Tibial nerve (tissue), 4 donors: ENCODE measurements around the gene CFAP299. TPM values are rescaled to one million over a fixed set of nuclear protein-coding genes. Genes with fewer than 3 reads are reported as not detected.

Experiments
- DNase-seq, 2 donors: peaks; one replicate each; pipeline ENCODE4 v3.0.0-alpha.2; 2019; ENCODE audit warnings: low spot score in 2 of 2
- H3K27ac ChIP-seq, 4 donors: fragments of 200-600 bp; sonication (generic) in 3 of 4; one replicate each; pipeline ENCODE4 v1.5.1; 2017 to 2019; ENCODE audit warnings: mild to moderate bottlenecking in 1 of 4
- H3K27me3 ChIP-seq, 2 donors: fragments of 200-600 bp; sonication (generic) in 1 of 2; one replicate each; pipeline versions ENCODE4 v1.5.1 to v1.6.0; 2017 to 2019
- H3K36me3 ChIP-seq, 3 donors: fragments of 200-600 bp; sonication (generic); one replicate each; pipeline ENCODE4 v1.5.1; 2018 to 2019
- H3K4me1 ChIP-seq, 4 donors: fragments of 200-600 bp; sonication (generic) in 3 of 4; one replicate each; pipeline ENCODE4 v1.5.1; 2017 to 2019
- H3K4me3 ChIP-seq, 4 donors: fragments of 200-600 bp; sonication (generic) in 3 of 4; one replicate each; pipeline ENCODE4 v1.5.1; 2017 to 2019; ENCODE audit warnings: mild to moderate bottlenecking in 1 of 4, moderate library complexity in 1 of 4
- H3K9me3 ChIP-seq, 4 donors: fragments of 200-600 bp; sonication (generic) in 3 of 4; one replicate each; pipeline ENCODE4 v1.5.1; 2017 to 2019
- EP300 ChIP-seq, 2 donors: sonication (generic); formaldehyde crosslinking; IDR thresholded peaks; one replicate each; pipeline ENCODE4 v1.6.1; 2017; ENCODE audit warnings: antibody characterized with exemption in 2 of 2, mild to moderate bottlenecking in 1 of 2
- POLR2A ChIP-seq, 2 donors: fragments of 450-650 bp; IDR thresholded peaks; one replicate each; pipeline ENCODE4 v1.6.1; 2017; ENCODE audit warnings: antibody characterized with exemption in 2 of 2, mild to moderate bottlenecking in 2 of 2, moderate library complexity in 2 of 2
- WGBS, 2 donors: methylation state at CpG; one replicate each; pipeline ENCODE4 v1.1.5; 2018; 5-methylcytosine and 5-hydroxymethylcytosine counted together
- total RNA-seq, 4 donors: library from RNA; depleted of rRNA; stranded (reverse); fragments of >200 nt; gene quantifications; one replicate each; pipeline ENCODE4 v1.1.0, GENCODE V29; 2016
- TF ChIP-seq, protein P1 (sequence below), 5 experiments: fragments of 200-600 bp in 3 of 5; fragments of 450-650 bp in 2 of 5; sonication (generic) in 3 of 5; IDR thresholded peaks; one replicate each; pipeline ENCODE4 v1.5.1; 2016 to 2019; ENCODE audit warnings: antibody characterized with exemption in 5 of 5, mild to moderate bottlenecking in 3 of 5, moderate library complexity in 2 of 5

The CFAP299 gene
- total RNA-seq, 4 donors from 2014 or later = under 0.01 to 0.87 (median 0.39) TPM; not detected in 1

DNA sequence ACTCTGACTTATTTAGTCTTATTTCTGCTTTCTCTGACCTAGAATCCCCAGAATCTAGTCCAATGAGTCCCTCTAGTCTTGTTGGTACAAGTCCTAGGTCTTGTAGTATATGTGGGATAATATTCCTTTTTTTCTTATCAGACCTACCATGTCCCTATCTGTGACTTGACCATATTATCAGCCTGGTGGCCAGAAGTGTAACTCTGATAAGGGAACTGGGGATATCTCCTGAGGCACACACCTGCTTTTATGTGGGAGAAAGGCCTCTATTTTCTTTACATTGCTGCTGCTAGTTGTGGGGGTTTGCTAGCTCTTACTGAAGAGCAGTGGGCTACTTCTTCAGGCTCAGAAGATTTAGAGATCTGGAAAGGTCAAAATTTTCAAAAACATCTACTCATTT is 38.6 kb downstream of the CFAP299 start:
- TF ChIP-seq POLR2A (IDR thresholded peaks at IDR 0.05) = no peak
- TF ChIP-seq, protein P1, sequence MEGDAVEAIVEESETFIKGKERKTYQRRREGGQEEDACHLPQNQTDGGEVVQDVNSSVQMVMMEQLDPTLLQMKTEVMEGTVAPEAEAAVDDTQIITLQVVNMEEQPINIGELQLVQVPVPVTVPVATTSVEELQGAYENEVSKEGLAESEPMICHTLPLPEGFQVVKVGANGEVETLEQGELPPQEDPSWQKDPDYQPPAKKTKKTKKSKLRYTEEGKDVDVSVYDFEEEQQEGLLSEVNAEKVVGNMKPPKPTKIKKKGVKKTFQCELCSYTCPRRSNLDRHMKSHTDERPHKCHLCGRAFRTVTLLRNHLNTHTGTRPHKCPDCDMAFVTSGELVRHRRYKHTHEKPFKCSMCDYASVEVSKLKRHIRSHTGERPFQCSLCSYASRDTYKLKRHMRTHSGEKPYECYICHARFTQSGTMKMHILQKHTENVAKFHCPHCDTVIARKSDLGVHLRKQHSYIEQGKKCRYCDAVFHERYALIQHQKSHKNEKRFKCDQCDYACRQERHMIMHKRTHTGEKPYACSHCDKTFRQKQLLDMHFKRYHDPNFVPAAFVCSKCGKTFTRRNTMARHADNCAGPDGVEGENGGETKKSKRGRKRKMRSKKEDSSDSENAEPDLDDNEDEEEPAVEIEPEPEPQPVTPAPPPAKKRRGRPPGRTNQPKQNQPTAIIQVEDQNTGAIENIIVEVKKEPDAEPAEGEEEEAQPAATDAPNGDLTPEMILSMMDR (IDR thresholded peaks at IDR 0.05) = no peak
- no peak for TF ChIP-seq EP300 (IDR thresholded peaks at IDR 0.05)
- H3K27ac ChIP-seq = no peak overlapping the region
- H3K9me3 ChIP-seq = peaks cover 0 to 10% (median 0%) of the 10 kb centered on the region in 4 donors
- H3K36me3 ChIP-seq = no peaks in the 10 kb centered on the region
- no peak for DNase-seq
- H3K4me3 ChIP-seq = no peak overlapping the region
- H3K4me1 ChIP-seq = no peaks in the 10 kb centered on the region
- no peaks in the 10 kb centered on the region for H3K27me3 ChIP-seq

DNA sequence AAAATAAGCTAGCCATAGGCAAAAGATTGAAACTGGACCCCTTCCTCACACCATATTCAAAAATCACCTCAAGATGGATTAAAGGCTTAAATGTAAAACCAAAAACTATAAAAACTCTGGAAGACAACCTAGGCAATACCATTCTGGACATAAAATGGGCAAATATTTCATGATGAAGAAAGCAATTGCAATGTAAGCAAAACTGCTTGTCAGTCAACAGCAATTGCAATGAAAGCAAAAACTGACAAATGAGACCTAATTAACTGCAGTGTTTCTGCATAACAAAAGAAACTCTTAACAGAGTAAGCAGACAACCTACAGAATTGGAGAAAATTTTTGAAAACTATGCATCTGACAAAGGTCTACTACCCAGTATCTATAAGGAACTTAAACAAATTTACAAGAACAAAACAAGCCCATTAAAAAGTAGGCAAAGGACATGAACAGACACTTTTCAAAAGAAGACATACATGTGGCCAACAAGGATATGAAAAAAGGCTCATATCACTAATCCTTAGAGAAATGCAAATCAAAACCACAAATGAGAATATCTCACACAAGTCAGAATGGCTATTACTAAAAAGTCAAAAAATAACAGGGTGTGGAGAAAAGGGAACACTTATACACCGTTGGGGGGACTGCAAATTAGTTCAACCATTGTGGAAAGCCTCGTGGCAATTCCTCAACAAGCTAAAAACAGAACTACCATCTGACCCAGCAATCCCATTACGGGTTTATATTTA is 46.7 kb downstream of the CFAP299 start:
- Histone ChIP-seq H3K27me3 (no peaks in the 10 kb centered on the region), H3K4me1 (no peaks in the 10 kb centered on the region), H3K4me3 (no peak overlapping the region), H3K27ac (no peak overlapping the region), H3K36me3 (no peaks in the 10 kb centered on the region), H3K9me3 (peaks cover 0 to 9% (median 0%) of the 10 kb centered on the region in 4 donors)
- TF ChIP-seq POLR2A (IDR thresholded peaks at IDR 0.05) (no peak), EP300 (IDR thresholded peaks at IDR 0.05) (no peak)
- TF ChIP-seq, protein P1 (IDR thresholded peaks at IDR 0.05) = no peak
- WGBS, 2 donors = 63 to 65% methylated on average over 3 of the region's 3 CpGs
- no peak for DNase-seq

DNA sequence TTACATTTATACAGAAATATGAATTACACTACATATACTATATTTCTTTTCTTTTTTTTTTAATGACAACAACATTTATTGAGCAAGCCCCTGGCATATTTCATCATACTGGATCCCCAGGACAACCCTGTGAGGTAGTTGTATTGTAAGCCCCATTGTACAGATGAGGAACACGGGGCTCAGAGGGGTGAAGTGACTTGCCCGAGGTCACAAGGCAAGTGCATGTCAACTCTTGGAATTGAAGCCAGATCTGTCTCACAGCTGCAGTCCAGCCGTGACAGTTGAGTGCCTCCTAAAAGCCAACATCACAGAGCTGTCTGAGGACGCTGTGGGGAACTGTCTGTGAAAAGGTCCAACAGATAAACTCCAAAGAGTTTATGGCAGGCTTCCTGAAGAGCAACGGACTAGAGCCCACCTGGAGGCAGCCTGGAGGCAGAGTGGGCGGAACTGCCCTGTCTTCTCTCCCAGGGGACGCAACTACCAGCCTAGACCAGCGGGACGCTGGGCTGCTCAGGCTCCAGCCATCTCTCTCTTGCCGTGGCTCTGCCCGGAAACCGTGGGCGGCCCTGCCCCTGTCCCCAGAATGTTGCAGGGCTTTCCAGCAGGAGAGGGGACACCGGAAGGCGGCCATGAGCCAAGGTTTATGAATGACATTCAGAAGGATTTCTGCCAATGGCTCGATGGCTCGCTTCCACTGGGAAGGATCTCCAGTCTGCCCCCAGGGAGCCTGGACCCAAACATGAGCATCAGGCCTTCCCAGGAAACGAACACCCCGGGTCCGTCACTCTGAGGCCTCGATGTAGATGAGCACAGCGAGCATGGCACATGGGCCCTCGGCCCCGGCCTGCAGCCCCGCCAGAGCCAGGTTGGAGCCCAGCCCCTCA is 50.1 kb downstream of the CFAP299 start:
- TF ChIP-seq EP300 (IDR thresholded peaks at IDR 0.05) (no peak), POLR2A (IDR thresholded peaks at IDR 0.05) (no peak)
- TF ChIP-seq, protein P1 (IDR thresholded peaks at IDR 0.05) = no peak
- H3K36me3 ChIP-seq = no peaks in the 10 kb centered on the region
- WGBS, 2 donors = 94 to 96% methylated on average over 20 of the region's 25 CpGs
- H3K27ac ChIP-seq = no peak overlapping the region
- H3K4me1 ChIP-seq = no peaks in the 10 kb centered on the region
- H3K9me3 ChIP-seq = peaks cover 0 to 9% (median 0%) of the 10 kb centered on the region in 4 donors
- DNase-seq = no peak
- H3K4me3 ChIP-seq = no peak overlapping the region
- no peaks in the 10 kb centered on the region for H3K27me3 ChIP-seq

DNA sequence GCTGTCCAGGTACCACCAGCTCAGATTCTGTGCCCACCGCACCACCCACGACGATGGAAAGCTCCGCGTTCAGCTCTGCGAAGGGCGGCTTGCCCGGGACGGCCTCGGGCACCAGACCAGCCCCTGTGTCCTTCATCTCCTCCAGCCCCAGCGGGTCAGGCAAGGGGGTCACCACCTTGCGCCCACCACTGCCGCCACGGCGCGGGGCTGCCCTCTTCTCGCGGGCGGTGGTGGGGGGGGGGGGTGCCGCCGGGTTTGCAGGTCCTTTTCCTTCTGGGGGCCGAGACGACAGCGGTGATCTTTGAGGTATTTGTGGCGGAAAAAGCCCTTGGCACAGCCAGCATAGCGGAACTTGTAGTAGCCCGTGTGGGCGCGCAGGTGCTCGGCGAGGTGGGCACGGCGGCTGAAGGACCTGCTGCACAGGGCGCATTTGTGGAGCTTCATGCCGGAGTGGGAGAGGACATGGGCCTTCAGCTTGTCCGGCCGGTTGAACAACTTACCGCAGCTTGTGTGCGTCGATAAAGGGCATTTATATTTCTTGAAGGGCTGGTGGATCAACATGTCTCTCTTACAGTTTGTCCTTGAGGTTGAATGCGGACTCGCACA is 50.9 kb downstream of the CFAP299 start:
- TF ChIP-seq EP300 (IDR thresholded peaks at IDR 0.05) (no peak), POLR2A (IDR thresholded peaks at IDR 0.05) (no peak)
- TF ChIP-seq, protein P1 (IDR thresholded peaks at IDR 0.05) = no peak
- Histone ChIP-seq H3K27ac (no peak overlapping the region), H3K4me3 (no peak overlapping the region), H3K36me3 (no peaks in the 10 kb centered on the region), H3K4me1 (no peaks in the 10 kb centered on the region), H3K9me3 (peaks cover 0 to 9% (median 0%) of the 10 kb centered on the region in 4 donors), H3K27me3 (no peaks in the 10 kb centered on the region)
- 96 to 97% methylated on average over 35 to 37 of the region's 42 CpGs for WGBS, 2 donors
- no peak for DNase-seq
